ENCODE data around the gene HPCAL4.

DNA sequence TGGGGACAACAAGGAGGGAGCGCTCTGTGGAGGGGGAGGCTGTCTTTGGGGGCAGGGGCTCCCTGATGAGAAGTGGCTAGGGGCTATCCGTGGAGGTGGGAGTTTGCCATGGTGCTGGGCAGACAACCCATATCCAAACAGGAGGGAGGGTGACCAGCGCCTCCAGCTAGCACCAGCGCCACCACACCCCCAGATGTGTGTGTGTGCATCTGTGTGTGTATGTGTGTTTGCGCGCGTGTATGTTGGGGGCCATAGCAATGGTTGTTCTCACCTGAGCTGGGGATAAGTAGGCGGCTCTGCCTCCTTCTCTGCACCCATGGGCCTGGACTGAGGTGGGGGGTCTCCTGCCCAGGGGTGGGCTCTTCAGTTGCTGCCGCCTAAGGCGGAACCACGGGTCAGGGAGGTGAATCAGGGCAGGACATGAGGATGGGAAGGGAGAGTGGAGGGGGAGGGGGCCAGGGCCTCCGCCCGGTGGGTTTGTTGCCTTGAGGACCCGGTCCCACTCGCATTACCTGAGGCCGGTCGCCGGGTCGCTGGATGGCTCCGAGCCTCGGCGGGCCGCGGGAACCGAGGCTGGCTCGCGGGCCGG is 345 bp downstream of the HPCAL4 start:
- TF ChIP-seq CTCF (IDR thresholded peaks at IDR 0.05) (no peak), POLR2A (IDR thresholded peaks at IDR 0.05) (no peak), POLR2AphosphoS5 (IDR thresholded peaks at IDR 0.05; ENCODE audit: insufficient read depth in 1 of 2, low read depth in 1 of 2) (no peak)

Measured in vagina (tissue), 2 donors.